Measurements from ENCODE around the gene PCBD2. TPM values are rescaled to one million over a fixed set of nuclear protein-coding genes. Genes with fewer than 3 reads are reported as not detected.

The PCBD2 gene
- total RNA-seq, 1 experiment from 2014 or later: 7.0 TPM

- H2AFZ ChIP-seq (ENCODE audit: low read length): no peak overlapping the region
- ChIA-PET CTCF (no interaction called here), POLR2A (ENCODE audit: unreplicated experiment) (no interaction called here)
- ATAC-seq (no peak), DNase-seq (no peak)
- H3K79me2 ChIP-seq (ENCODE audit: low read length): no peaks in the 10 kb centered on the region
- intact Hi-C loops (cut with micrococcal nuclease): no loop called here
- BruUV-seq (replicated peaks): no TSS peak
- TF ChIP-seq EZH2phosphoT487 (IDR thresholded peaks at IDR 0.05; ENCODE audit: borderline replicate concordance, low read length) (no peak), EZH2 (IDR thresholded peaks at IDR 0.05; ENCODE audit: low read length, unreplicated experiment) (no peak), CTCF (conservative IDR thresholded peaks at IDR 0.05; ENCODE audit: low read depth, low read length) (no peak)
- no peak overlapping the region for H3K9ac ChIP-seq (ENCODE audit: low read length)
- H3F3A ChIP-seq (ENCODE audit: low read length, unreplicated experiment): no peaks in the 10 kb centered on the region
- no peaks in the 10 kb centered on the region for H3K27me3 ChIP-seq (ENCODE audit: low read length)
- H3K4me2 ChIP-seq (ENCODE audit: low read length): no peak overlapping the region
- no peaks in the 10 kb centered on the region for H3K9me2 ChIP-seq (replicated peaks; ENCODE audit: low read length)
- no peaks in the 10 kb centered on the region for H4K20me1 ChIP-seq (ENCODE audit: low read length)
- H3K9me3 ChIP-seq (ENCODE audit: low read length): no peaks in the 10 kb centered on the region
- no peaks in the 10 kb centered on the region for H3K4me1 ChIP-seq (ENCODE audit: insufficient read depth, low read length)
- peaks cover 9% of the 10 kb centered on the region; the same call in 1 of the 2 replicates for H3K36me3 ChIP-seq (ENCODE audit: low read depth, low read length)
- H3K27ac ChIP-seq (ENCODE audit: low read length): no peak overlapping the region
- no peak overlapping the region for H3K4me3 ChIP-seq (ENCODE audit: low read length)
These were observed 8.3 kb downstream of the PCBD2 start for GRCh38 chr5:134913254-134913653.

- CTCF ChIA-PET: no interaction called here
- Histone ChIP-seq H3F3A (ENCODE audit: low read length, unreplicated experiment) (no peaks in the 10 kb centered on the region), H3K9me3 (ENCODE audit: low read length) (no peaks in the 10 kb centered on the region), H3K9me2 (replicated peaks; ENCODE audit: low read length) (no peaks in the 10 kb centered on the region), H2AFZ (ENCODE audit: low read length) (no peak overlapping the region), H3K4me2 (ENCODE audit: low read length) (no peak overlapping the region), H4K20me1 (ENCODE audit: low read length) (no peaks in the 10 kb centered on the region), H3K79me2 (ENCODE audit: low read length) (no peaks in the 10 kb centered on the region), H3K4me1 (ENCODE audit: insufficient read depth, low read length) (no peaks in the 10 kb centered on the region), H3K9ac (ENCODE audit: low read length) (no peak overlapping the region), H3K27ac (ENCODE audit: low read length) (no peak overlapping the region), H3K36me3 (ENCODE audit: low read depth, low read length) (peaks cover 9% of the 10 kb centered on the region; the same call in 1 of the 2 replicates), H3K27me3 (ENCODE audit: low read length) (no peaks in the 10 kb centered on the region), H3K4me3 (ENCODE audit: low read length) (no peak overlapping the region)
- DNase-seq: no peak
- ATAC-seq: no peak
- TF ChIP-seq EZH2 (IDR thresholded peaks at IDR 0.05; ENCODE audit: low read length, unreplicated experiment) (no peak), CTCF (conservative IDR thresholded peaks at IDR 0.05; ENCODE audit: low read depth, low read length) (no peak), EZH2phosphoT487 (IDR thresholded peaks at IDR 0.05; ENCODE audit: borderline replicate concordance, low read length) (no peak)
- POLR2A ChIA-PET (ENCODE audit: unreplicated experiment): no interaction called here
- no TSS peak for BruUV-seq (replicated peaks)
- intact Hi-C loops (cut with micrococcal nuclease): no loop called here
These were observed 8.9 kb downstream of the PCBD2 start for GRCh38 chr5:134913795-134914194.

- Histone ChIP-seq H3K4me1 (ENCODE audit: insufficient read depth, low read length) (no peaks in the 10 kb centered on the region), H3K9me2 (replicated peaks; ENCODE audit: low read length) (no peaks in the 10 kb centered on the region), H3K36me3 (ENCODE audit: low read depth, low read length) (peaks cover 9% of the 10 kb centered on the region), H3K9me3 (ENCODE audit: low read length) (no peaks in the 10 kb centered on the region), H4K20me1 (ENCODE audit: low read length) (no peaks in the 10 kb centered on the region), H3F3A (ENCODE audit: low read length, unreplicated experiment) (no peaks in the 10 kb centered on the region), H2AFZ (ENCODE audit: low read length) (no peak overlapping the region), H3K79me2 (ENCODE audit: low read length) (no peaks in the 10 kb centered on the region), H3K27ac (ENCODE audit: low read length) (no peak overlapping the region), H3K27me3 (ENCODE audit: low read length) (no peaks in the 10 kb centered on the region), H3K4me3 (ENCODE audit: low read length) (no peak overlapping the region), H3K9ac (ENCODE audit: low read length) (no peak overlapping the region), H3K4me2 (ENCODE audit: low read length) (no peak overlapping the region)
- no TSS peak for BruUV-seq (replicated peaks)
- TF ChIP-seq CTCF (conservative IDR thresholded peaks at IDR 0.05; ENCODE audit: low read depth, low read length) (peak; percentile 60), EZH2phosphoT487 (IDR thresholded peaks at IDR 0.05; ENCODE audit: borderline replicate concordance, low read length) (no peak)
- ATAC-seq (no peak; the same call in 1 of the 2 replicates), DNase-seq (peak; percentile 11)
- ChIA-PET CTCF (interaction anchor here (0.6 kb wide), 2 partner anchors 229 to 274 kb away, joined by 3 read pairs; no protein-coding TSS in a partner anchor), POLR2A (ENCODE audit: unreplicated experiment) (no interaction called here)
- intact Hi-C loops (cut with micrococcal nuclease): no loop called here
These were observed 12.3 kb downstream of the PCBD2 start for GRCh38 chr5:134917070-134917815.
